Limb (tissue), 2 donors: ENCODE measurements around the gene THAP8.
A peak's percentile ranks its signal among the peaks of the same experiment; 100 is the strongest.

Source experiments
- DNase-seq, 2 donors: peaks; one replicate each; pipeline ENCODE4 v3.0.0-alpha.2; 2016; ENCODE audit errors: extremely low spot score in 2 of 2

Gene THAP8

GRCh38 chr19:36054119-36054732, at the start of gene THAP8:
Gene THAP8 (minus strand): TSS chr19:36054285. CDS start chr19:36054217, 68 bp downstream.
- DNase-seq: peak; percentile 98 to 99

GRCh38 chr19:36103040-36103626, 49.0 kb upstream of the THAP8 start:
- DNase-seq: no peak

- DNase-seq: no peak
These were observed 47.7 kb upstream of the THAP8 start for GRCh38 chr19:36101550-36102327.

- no peak for DNase-seq
These were observed 46.4 kb upstream of the THAP8 start for GRCh38 chr19:36100476-36100875.

GRCh38 chr19:36099166-36099785, 45.2 kb upstream of the THAP8 start:
- no peak for DNase-seq

- no peak for DNase-seq
These were observed 43.0 kb upstream of the THAP8 start for GRCh38 chr19:36097036-36097435.

- DNase-seq: no peak
These were observed 39.6 kb upstream of the THAP8 start for GRCh38 chr19:36093687-36094086.

- no peak for DNase-seq
These were observed 39.1 kb upstream of the THAP8 start for GRCh38 chr19:36093146-36093662.

GRCh38 chr19:36092566-36092965, 38.5 kb upstream of the THAP8 start:
- no peak for DNase-seq

- DNase-seq: no peak
These were observed 37.0 kb upstream of the THAP8 start for GRCh38 chr19:36090910-36091695.

- DNase-seq: no peak
These were observed 35.8 kb upstream of the THAP8 start for GRCh38 chr19:36089847-36090246.

GRCh38 chr19:36086326-36086725, 32.2 kb upstream of the THAP8 start:
- DNase-seq: no peak

- DNase-seq: no peak
These were observed 30.3 kb upstream of the THAP8 start for GRCh38 chr19:36084231-36085009.

- no peak for DNase-seq
These were observed 28.8 kb upstream of the THAP8 start for GRCh38 chr19:36082916-36083315.

GRCh38 chr19:36081894-36082293, 27.8 kb upstream of the THAP8 start:
- no peak for DNase-seq

- DNase-seq: no peak
These were observed 27.3 kb upstream of the THAP8 start for GRCh38 chr19:36081385-36081784.

- no peak for DNase-seq
These were observed 25.4 kb upstream of the THAP8 start for GRCh38 chr19:36079389-36079945.

- DNase-seq: no peak
These were observed 19.2 kb upstream of the THAP8 start for GRCh38 chr19:36073121-36073876.

- no peak for DNase-seq
These were observed 18.0 kb upstream of the THAP8 start for GRCh38 chr19:36072081-36072480.
